Naive B cell (primary cell): ENCODE data around the gene CD320. TPM values are rescaled to one million over a fixed set of nuclear protein-coding genes. Genes with fewer than 3 reads are reported as not detected.
"Not testable (repeated sequence)": the region's sequence is repeated elsewhere in the genome, so short reads cannot be mapped to it uniquely, and the experiment has no call there.

Experiments
- ATAC-seq, 2 donors: fragments of 150-1000 bp; cut with Tn5 transposase; 2 replicates each; pipeline ENCODE4 v1.10.0; 2021; ENCODE audit warnings: low read depth in 2 of 2, mild to moderate bottlenecking in 2 of 2, moderate library complexity in 2 of 2
- DNase-seq: peaks from one replicate; pipeline ENCODE4 v3.0.0; 2022
- H3K27ac Mint-ChIP-seq, 6 donors: one replicate each; pipeline ENCODE4 v1.8.0; 2020 to 2022; ENCODE audit warnings: mild to moderate bottlenecking in 6 of 6, mixed read lengths in 6 of 6, moderate library complexity in 5 of 6, inconsistent platforms in 2 of 6
- H3K27me3 Mint-ChIP-seq, 3 donors: one replicate each; pipeline ENCODE4 v1.8.0; 2021 to 2022; ENCODE audit warnings: mixed read lengths in 3 of 3, mild to moderate bottlenecking in 1 of 3
- H3K36me3 Mint-ChIP-seq, 2 donors: one replicate each; pipeline ENCODE4 v1.8.0; 2020 to 2022; ENCODE audit warnings: mixed read lengths in 2 of 2, inconsistent platforms in 1 of 2, mild to moderate bottlenecking in 1 of 2
- H3K4me1 Mint-ChIP-seq, 3 donors: one replicate each; pipeline ENCODE4 v1.8.0; 2020 to 2022; ENCODE audit warnings: mixed read lengths in 3 of 3, inconsistent platforms in 1 of 3, mild to moderate bottlenecking in 1 of 3, moderate library complexity in 1 of 3
- H3K4me3 Mint-ChIP-seq, 8 donors: one replicate each; pipeline ENCODE4 v1.8.0; 2020 to 2022; ENCODE audit warnings: mild to moderate bottlenecking in 8 of 8, mixed read lengths in 8 of 8, moderate library complexity in 8 of 8, inconsistent platforms in 2 of 8
- H3K9me3 Mint-ChIP-seq, 7 donors: one replicate each; pipeline ENCODE4 v1.8.0; 2020 to 2022; ENCODE audit warnings: mixed read lengths in 7 of 7, mild to moderate bottlenecking in 5 of 7, inconsistent platforms in 2 of 7, moderate library complexity in 1 of 7
- polyA plus RNA-seq, 6 donors: library from polyadenylated mRNA; unstranded; fragments of 300-500 nt; fragmentation: Illumina TruSeq; gene quantifications; one replicate each; pipeline ENCODE4 v1.2.3, GENCODE V29; 2021; ENCODE audit warnings: low read depth in 6 of 6

The CD320 gene
- 10 to 100 TPM; 16.0 to 32.4 (median 24.3) TPM for polyA plus RNA-seq

- H3K9me3 Mint-ChIP-seq = no peaks in the 10 kb centered on the region
- peak; percentile 89 to 94 for ATAC-seq
- no peaks in the 10 kb centered on the region for H3K36me3 Mint-ChIP-seq
- peak within 1 kb of the TSS; percentile 9 to 93 (median 86) for H3K27ac Mint-ChIP-seq
- peaks cover 19 to 32% (median 26%) of the 10 kb centered on the region in 3 donors for H3K4me1 Mint-ChIP-seq
- peak within 1 kb of the TSS; percentile 82 to 94 (median 92) for H3K4me3 Mint-ChIP-seq
- H3K27me3 Mint-ChIP-seq = no peaks in the 10 kb centered on the region
- peak; percentile 86 for DNase-seq
Observed at GRCh38 chr19:8307965-8308866, at the start of gene CD320. CD320 (minus strand) TSS chr19:8308358; CDS start chr19:8308290, 68 bp downstream.

GRCh38 chr19:8357007-8357521, 48.9 kb upstream of the CD320 start:
- peaks cover 0 to 8% of the 10 kb centered on the region in 2 donors for H3K36me3 Mint-ChIP-seq
- H3K9me3 Mint-ChIP-seq = peaks cover 0 to 6% (median 5%) of the 10 kb centered on the region in 7 donors
- peaks cover 0 to 6% (median 3%) of the 10 kb centered on the region in 3 donors for H3K4me1 Mint-ChIP-seq
- H3K27me3 Mint-ChIP-seq = peaks cover 11 to 23% (median 18%) of the 10 kb centered on the region in 3 donors
- no peak overlapping the region for H3K27ac Mint-ChIP-seq
- ATAC-seq (no peak), DNase-seq (no peak)
- no peak overlapping the region for H3K4me3 Mint-ChIP-seq

- no peak for ATAC-seq
- Mint-ChIP-seq H3K27ac (no peak overlapping the region), H3K4me3 (no peak overlapping the region), H3K36me3 (peaks cover 0 to 8% of the 10 kb centered on the region in 2 donors), H3K4me1 (peaks cover 0 to 7% (median 3%) of the 10 kb centered on the region in 3 donors), H3K9me3 (peaks cover 0 to 6% (median 5%) of the 10 kb centered on the region in 7 donors), H3K27me3 (peaks cover 11 to 26% (median 26%) of the 10 kb centered on the region in 3 donors)
- DNase-seq = no peak
Observed at GRCh38 chr19:8355631-8356402, 47.7 kb upstream of the CD320 start.

- not testable (repeated sequence) for H3K27ac Mint-ChIP-seq, H3K4me1 Mint-ChIP-seq, ATAC-seq, H3K4me3 Mint-ChIP-seq, H3K36me3 Mint-ChIP-seq, H3K9me3 Mint-ChIP-seq, DNase-seq
- peaks cover 19 to 39% (median 22%) of the 10 kb centered on the region in 3 donors for H3K27me3 Mint-ChIP-seq
Observed at GRCh38 chr19:8352845-8353244, 44.7 kb upstream of the CD320 start.

- Mint-ChIP-seq H3K36me3 (peaks cover 0 to 8% of the 10 kb centered on the region in 2 donors), H3K9me3 (peaks cover 0 to 6% (median 5%) of the 10 kb centered on the region in 7 donors), H3K4me3 (no peak overlapping the region), H3K27me3 (peaks cover 22 to 39% (median 24%) of the 10 kb centered on the region in 3 donors), H3K27ac (peak overlapping the region in 2 of 6 donors; percentile 38 to 44), H3K4me1 (peaks cover 0 to 7% (median 3%) of the 10 kb centered on the region in 3 donors)
- DNase-seq = no peak
- no peak for ATAC-seq
Observed at GRCh38 chr19:8352134-8352827, 44.1 kb upstream of the CD320 start.

GRCh38 chr19:8349629-8350372, 41.6 kb upstream of the CD320 start:
- H3K36me3 Mint-ChIP-seq = not testable (repeated sequence)
- H3K27ac Mint-ChIP-seq = peak overlapping the region in 1 of 6 donors; percentile 79

GRCh38 chr19:8343483-8343844, 35.3 kb upstream of the CD320 start:
- Mint-ChIP-seq H3K4me1 (peaks cover 0 to 14% (median 4%) of the 10 kb centered on the region in 3 donors), H3K27ac (peak overlapping the region in 2 of 6 donors; percentile 54 to 56)

More at GRCh38 chr19:8349629-8350372, 41.6 kb upstream of the CD320 start:
- not testable (repeated sequence) for H3K9me3 Mint-ChIP-seq, H3K4me3 Mint-ChIP-seq, DNase-seq, ATAC-seq, H3K4me1 Mint-ChIP-seq
- peaks cover 24 to 36% (median 32%) of the 10 kb centered on the region in 3 donors for H3K27me3 Mint-ChIP-seq

GRCh38 chr19:8342684-8343482, 34.7 kb upstream of the CD320 start, which contains the start of gene KANK3:
KANK3 (minus strand) TSS chr19:8343262; CDS start chr19:8337828, 5,434 bp downstream.
- Mint-ChIP-seq H3K4me3 (peak within 1 kb of the TSS; percentile 53 to 85 (median 76)), H3K4me1 (peaks cover 0 to 14% (median 4%) of the 10 kb centered on the region in 3 donors), H3K36me3 (no peaks in the 10 kb centered on the region), H3K27ac (peak within 1 kb of the TSS in 4 of 6 donors; percentile 54 to 90 (median 60)), H3K9me3 (peaks cover 0 to 3% (median 0%) of the 10 kb centered on the region in 7 donors), H3K27me3 (peaks cover 25 to 54% (median 25%) of the 10 kb centered on the region in 3 donors)
- ATAC-seq = peak; percentile 98 to 99
- peak; percentile 80 for DNase-seq

More at GRCh38 chr19:8343483-8343844, 35.3 kb upstream of the CD320 start:
- peaks cover 21 to 48% (median 22%) of the 10 kb centered on the region in 3 donors for H3K27me3 Mint-ChIP-seq
- peaks cover 0 to 3% (median 0%) of the 10 kb centered on the region in 7 donors for H3K9me3 Mint-ChIP-seq
- ATAC-seq (no peak), DNase-seq (no peak)
- H3K36me3 Mint-ChIP-seq = no peaks in the 10 kb centered on the region
- H3K4me3 Mint-ChIP-seq = peak overlapping the region in 7 of 8 donors; percentile 70 to 85 (median 76)

GRCh38 chr19:8342316-8342683, 34.1 kb upstream of the CD320 start:
- Mint-ChIP-seq H3K27me3 (peaks cover 25 to 60% (median 30%) of the 10 kb centered on the region in 3 donors), H3K27ac (peak overlapping the region in 1 of 6 donors; percentile 90), H3K4me3 (peak overlapping the region in 5 of 8 donors; percentile 15 to 73 (median 50)), H3K9me3 (peaks cover 0 to 3% (median 0%) of the 10 kb centered on the region in 7 donors), H3K4me1 (peaks cover 0 to 14% (median 4%) of the 10 kb centered on the region in 3 donors), H3K36me3 (no peaks in the 10 kb centered on the region)
- no peak for DNase-seq
- ATAC-seq = no peak

GRCh38 chr19:8341504-8341903, 33.3 kb upstream of the CD320 start:
- ATAC-seq, H3K36me3 Mint-ChIP-seq, DNase-seq, H3K27ac Mint-ChIP-seq, H3K9me3 Mint-ChIP-seq: not testable (repeated sequence)
- H3K4me3 Mint-ChIP-seq = peak overlapping the region in 5 of 8 donors; percentile 0 to 73 (median 53)
- peaks cover 0 to 18% (median 4%) of the 10 kb centered on the region in 3 donors for H3K4me1 Mint-ChIP-seq
- peaks cover 29 to 62% (median 34%) of the 10 kb centered on the region in 3 donors for H3K27me3 Mint-ChIP-seq
